GM19099 (cell line): ENCODE measurements around the gene GAK.

ENCODE experiments used
- POLR2A ChIP-seq: IDR thresholded peaks from 3 replicates; pipeline ENCODE4 v1.6.1; 2011; ENCODE audit warnings: low read depth; ENCODE audit not compliant: insufficient read length; ENCODE audit errors: extremely low read depth

GAK gene

DNA sequence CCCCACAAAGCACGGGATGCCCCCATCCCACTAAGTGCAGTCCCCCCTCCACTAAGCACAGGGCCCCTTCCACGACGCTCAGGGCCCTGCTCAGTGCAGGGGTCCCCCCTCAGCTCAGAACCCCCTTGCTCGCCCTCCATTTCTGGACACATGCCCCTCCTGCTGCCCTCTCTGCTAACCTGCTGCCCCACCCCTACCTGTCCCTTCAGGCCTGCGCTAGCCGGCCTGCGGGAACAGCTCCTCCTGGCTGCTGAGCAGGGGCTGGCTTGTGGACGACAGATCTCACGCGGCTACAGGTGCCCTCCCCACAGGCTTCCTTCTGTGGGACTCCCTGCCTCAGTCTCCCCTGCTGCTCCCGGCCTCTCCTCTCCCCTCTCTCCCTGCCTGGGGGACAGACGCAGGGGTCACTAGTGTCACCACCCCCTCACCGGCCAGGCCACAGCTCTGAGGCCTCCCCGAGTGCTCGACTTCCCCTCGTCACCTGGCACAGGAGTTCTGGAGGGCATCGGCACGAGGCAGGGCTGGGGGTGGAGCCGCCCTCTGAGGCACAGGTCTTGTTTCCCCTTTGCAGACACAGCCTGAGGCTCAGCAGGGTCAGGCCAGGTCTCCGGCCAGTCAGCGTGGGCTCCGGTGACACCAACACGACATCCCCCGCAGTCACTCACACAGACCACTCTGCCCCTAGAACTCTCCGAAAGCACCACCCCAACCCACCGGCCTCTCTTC lies 21.6 kb downstream of the GAK start:
- no peak for TF ChIP-seq POLR2A

DNA sequence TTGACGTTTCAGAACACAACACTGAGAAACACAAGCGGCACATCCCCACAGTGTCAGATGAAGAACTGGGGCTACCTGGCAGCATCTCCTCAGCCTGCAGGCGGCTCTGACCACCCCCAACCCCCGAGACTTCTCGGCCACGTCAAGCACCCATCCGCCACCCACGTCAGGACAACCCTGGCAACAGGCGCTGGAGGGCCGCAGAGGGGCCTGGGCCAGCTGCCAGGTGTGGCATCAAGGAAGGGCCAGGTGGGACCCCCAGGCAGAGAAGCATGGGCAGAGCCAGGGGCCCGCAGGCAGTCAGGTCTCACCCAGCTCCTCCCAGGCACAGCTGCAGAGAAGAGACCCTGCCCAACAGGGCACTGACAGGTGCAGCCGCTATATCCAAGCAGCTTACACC lies 22.3 kb downstream of the GAK start:
- TF ChIP-seq POLR2A, result no peak

DNA sequence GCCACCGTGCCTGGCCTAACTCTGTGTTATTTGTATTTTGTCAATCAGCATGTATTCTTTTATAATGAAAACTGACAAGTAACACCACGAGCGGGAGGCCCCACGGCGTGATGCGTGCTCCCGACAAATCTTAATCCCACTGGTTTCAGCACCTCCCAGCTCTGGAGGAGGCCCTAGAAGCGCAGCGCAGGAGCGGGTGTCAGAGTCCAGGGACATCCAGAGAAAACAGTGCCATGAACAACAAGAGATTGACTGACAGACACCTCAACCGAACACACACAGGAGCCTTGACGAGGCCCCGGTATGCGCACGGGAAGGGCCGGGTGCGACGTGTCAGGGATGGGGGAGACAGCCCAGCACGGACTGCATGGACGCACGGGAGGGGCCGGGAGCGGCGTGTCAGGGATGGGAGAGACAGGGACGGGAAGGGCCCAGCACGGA lies 23.0 kb downstream of the GAK start:
- no peak for TF ChIP-seq POLR2A

DNA sequence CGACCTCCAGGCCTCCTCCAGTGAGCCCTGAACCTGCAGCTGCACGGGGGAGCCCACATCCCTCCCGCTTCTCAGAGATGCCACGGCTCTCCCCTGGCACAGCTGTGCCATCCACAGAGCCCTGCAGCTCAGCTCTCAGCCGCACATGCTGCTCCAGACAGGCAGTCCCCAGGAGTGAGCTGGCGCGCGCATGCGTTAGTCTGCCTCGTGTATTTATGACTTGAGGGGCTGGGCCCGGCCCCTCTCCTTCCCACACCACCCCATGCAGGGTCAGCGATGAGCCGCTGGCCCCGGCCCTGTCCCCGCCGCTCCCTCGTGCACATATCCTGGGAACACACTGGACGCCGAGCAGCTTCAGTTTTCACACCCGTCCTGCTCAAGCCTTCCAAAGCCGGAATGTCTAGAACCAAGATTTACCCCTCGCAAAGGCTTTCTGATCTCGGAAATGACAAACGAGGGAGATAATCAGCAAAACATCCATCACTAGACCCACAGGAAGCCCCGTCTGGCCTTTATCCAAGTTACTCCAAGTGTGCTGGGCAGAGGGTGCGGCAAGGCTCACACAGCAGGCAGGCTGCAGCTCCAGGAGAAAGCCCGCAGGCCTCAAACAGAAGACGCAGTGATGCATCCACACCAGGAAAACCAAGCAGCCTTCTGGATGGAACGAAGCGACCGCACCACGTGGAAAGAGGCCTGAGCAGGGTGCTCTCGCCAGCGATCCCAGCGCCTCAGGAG lies 24.3 kb downstream of the GAK start:
- no peak for TF ChIP-seq POLR2A

DNA sequence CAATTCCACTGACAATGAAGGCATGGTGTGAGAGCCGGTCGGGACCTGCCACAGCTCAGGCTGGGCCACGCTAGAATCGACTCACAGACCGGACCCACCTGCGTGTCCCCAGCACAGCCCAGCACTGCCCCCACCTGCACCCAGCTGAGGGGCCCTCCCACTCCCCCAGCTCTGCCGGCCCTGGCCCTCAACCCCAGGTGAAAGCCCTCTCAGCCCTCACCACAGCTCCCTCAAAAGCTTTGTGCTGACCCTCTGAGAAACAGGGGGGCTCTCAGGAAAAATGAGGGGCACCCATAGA lies 25.1 kb downstream of the GAK start:
- no peak for TF ChIP-seq POLR2A

DNA sequence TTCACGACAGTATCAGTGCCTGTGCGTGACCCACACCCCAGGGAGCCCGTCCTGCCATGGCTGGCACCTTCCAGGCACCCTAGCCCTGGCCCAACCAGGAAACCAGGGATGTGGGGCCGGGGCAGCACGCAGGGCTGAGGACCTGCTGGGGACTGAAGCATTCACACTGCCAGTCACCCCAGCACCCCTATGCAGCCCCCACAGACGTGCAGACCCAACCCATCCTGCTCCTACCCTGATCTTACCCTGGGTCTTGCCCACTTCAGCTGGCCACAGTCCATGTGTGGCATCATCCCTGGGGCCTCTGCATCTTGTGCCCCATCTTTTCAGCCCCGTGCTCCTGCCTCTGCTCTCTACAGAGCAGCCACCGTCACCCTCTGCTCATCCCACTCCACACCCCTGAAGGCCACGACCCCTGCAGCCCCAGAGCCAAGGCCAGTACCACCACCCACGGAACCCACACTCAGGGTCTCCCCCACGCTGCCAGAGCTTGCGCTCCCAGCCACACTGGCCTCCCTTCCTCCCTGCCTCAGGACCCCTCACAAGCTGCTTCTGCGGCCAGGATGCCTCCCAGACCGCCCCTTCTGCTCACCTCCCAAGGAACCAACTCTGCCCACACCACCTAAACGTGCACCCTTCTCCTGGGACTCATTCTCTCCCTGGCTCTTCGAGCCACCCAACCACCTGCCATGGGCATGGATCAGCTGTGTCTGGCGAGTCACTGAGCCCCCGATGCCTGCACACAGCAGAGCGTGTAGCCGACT lies 25.6 kb downstream of the GAK start:
- TF ChIP-seq POLR2A, result no peak

DNA sequence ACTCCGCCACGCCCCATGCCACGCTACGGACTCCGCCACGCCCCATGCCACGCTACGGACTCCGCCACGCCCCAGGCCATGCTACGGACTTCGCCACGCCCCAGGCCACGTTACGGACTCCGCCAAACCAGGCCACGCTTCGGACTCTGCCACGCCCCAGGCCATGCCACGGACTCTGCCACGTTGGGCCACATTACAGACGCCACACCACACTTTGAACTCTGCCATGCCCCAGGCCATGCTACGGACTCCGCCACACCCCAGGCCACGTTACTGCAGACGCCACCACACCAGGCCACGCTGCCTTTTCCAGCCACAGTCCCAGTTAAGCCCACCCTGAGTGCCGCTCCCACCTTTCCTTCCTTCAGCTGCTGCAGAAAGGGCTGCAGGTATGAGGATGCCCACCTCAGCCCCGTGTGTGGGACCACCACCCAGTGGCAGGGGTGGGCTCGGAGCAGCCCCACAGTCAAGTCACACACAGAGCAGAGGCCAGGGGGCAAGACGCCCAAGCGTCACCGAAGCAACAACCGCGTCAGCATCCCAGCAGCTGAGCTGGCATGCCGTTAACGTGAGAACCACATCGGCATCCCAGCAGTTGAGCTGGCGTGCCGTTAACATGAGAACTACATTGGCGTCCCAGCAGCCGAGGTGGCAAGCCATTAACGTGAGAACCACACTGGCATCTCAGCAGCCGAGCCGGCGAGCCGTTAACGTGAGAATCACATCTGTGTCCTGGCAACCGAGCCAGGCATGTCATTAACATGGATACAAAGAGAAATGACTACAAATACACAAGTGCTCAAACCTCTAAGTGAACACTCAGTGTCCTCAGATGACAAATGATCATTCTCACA lies 26.4 kb downstream of the GAK start:
- TF ChIP-seq POLR2A, result no peak

DNA sequence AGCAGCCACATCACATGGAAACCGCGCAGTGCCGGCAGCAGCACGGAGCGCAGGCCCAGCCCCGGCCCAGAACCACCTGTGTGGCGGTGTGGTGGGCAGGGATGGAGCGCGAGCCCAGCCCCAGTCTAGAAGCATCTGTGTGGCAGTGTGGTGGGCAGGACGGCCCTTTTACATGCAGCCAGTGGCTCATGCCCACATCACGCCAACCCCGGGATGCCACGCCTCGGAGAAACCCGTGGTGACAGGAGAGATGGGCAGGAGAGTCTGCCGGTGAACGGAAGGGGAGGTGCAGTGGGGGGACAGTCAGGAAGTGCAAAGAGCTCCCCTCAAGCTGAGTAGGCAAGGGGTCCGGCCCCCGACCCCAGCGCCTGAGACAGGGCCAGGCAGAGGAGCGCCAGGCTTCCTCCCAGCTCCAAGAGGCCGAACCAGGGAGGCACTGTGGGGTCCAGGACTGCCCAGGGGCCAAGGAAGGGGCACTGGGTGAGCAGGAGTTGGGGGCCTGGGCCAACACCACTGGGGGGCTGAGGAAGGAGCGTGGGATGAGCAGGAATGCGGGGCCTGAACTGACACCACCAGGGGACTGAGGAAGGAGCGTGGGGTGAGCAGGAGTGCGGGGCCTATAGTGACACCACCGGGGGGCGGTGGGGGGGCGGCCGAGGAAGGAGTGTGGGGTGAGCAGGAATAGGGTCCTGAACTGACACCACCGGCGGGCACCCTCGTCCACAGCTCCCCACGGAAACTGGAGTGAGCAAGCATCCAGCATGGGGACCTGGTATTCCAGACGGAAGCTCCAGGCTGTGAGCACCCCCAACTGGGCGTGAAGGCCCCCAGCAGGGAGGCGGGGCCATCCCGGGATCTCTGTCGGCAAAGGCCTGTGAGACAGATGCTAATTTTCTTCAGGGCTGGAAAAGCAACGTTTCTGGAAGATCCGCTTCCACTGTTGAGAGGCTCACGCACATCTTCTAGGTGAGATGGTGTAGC lies 28.8 kb downstream of the GAK start:
- TF ChIP-seq POLR2A, result no peak

DNA sequence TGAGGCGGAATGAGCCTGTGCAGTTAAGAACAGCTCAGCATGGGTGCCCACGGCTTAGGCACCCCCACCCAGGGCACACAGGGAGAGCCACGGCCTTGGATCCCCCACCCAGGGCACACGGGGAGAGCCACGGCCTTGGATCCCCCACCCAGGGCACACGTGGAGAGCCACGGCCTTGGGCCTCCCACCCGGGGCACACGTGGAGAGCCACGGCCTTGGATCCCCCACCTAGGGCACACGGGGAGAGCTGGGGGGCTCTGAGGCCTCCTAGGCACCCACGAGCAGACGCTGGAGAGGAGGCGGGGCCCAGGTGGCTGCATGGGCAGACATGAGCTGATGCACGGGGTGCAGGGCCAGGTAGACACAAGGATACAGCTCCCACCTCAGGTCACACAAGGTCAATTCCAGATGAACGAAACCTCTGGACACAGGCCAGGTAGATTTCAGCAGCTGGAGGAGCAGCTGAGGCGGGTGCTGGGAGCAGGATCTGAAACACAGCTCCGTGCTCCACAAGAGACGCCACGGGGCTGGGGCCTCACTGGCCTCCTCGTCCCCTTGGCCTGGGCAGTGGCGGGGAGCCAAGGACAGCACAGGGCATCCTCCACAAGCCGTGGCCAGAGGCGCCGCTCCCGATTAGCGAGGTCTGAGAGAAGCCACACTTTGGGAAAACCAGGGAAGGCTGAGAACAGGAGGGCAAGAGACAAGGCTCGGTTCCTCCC lies 30.8 kb downstream of the GAK start:
- no peak for TF ChIP-seq POLR2A

DNA sequence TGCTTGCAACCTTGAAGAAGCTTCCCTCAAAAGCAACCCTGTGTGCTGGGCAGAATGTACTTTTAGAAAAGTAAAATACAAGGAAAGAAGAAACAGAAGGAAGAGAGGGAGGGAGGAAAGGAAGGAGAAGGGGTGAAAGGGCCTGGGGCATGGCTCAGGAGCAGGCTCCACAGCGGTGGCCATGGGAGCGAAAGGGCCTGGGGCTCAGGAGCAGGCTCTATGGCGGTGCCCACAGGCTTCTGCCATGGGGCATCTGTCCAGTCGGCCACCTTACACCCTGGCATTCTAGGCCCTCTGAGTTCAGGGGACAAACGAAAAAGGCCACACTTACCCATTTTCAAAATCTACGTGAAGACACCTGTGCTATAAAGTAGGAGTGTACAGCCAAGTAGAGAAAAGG lies 31.4 kb downstream of the GAK start:
- no peak for TF ChIP-seq POLR2A

DNA sequence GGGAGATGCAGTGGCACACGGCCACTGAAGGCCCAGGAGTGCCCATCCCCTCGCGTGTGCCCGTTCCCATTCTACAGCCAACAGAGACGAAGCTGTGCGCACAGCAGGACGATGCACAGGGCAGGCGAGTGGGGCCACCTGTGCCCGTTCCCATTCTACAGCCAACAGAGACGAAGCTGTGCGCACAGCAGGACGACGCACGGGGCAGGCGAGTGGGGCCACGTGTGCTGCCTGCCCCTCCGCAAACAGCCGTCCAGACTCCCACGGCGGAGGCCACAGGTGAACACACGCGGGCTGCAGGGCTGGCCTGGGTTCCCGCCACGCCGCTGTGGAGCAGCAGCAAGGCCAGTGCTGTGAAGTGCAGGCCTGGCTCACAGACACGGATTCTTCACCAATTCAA lies 32.0 kb downstream of the GAK start:
- no peak for TF ChIP-seq POLR2A

DNA sequence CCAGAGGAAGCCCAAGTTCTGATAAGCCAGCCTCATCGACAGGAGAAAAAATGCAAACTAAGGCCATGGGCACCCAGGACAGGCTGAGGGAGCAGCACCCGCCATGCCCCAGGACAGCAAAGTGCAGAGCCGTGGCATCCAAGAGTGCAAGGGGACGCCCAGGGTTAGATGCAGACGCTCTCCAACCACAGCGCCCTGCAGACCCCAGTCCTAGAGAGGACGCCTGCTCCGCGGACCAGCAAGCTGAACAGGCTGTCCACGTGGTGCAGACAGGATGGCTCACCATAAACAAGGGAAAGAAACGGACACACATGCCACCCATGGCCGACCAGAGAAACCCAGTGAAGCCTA lies 32.6 kb downstream of the GAK start:
- TF ChIP-seq POLR2A, result no peak

DNA sequence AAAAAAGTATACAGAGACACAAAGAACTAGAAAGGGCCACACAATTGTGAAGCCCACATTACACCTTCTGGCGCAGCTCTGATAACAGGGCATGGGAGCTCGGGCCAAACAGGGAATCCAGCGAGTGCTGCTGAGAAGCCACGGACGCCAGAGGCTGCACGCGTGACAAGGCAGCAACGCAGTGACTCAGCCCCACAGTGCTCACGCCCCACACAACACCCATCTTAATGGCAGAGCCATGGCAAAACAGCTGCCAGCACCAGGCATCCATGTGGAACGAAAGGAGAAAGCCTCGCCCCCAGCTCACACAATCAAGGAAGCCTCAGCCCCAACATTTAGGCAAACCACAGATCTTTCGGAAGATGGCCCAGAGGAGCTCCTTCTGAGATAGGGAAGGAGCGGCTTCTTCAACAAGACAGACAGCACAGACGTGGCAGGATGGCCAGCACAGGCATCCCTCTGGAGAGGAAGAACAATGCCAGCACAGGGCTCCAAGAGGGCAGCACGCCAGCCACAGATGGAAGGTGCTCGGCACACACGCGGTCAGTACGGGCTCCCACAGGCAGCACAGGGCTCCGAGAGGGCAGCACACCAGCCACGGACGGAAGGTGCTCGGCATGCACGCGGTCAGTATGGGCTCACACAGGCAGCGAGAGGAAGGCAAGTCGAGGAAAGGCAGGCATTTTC lies 33.1 kb downstream of the GAK start:
- TF ChIP-seq POLR2A, result no peak

DNA sequence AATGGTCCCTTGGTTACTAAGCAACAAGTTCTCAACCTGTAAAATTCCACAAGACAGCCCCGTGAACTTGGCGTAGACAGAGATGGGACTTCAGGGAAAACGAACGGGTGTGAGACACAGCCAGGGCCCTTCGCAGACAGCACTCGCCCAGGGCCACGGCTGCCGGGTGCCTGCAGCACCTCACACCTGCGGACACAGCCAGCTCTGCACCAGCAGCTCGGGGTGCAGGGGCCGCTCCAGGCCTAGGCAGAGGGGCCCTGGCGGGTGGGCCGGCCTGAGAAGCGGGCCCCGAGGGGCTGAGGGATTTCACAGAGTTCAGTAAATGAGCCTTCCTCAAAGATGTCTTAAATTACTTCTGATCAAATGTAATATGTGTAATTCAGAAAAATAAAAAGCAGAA lies 34.0 kb downstream of the GAK start:
- no peak for TF ChIP-seq POLR2A
